Esophagus muscularis mucosa (tissue), 3 donors: ENCODE results near the gene SH3RF3.

Experiments
- CTCF ChIP-seq, 3 experiments: fragments of 200-600 bp in 2 of 3; fragments of 450-650 bp in 1 of 3; sonication (generic) in 2 of 3; IDR thresholded peaks; one replicate each; pipeline ENCODE4 v1.5.1; 2017 to 2019; ENCODE audit warnings: antibody characterized with exemption in 3 of 3, mild to moderate bottlenecking in 2 of 3, moderate library complexity in 1 of 3
- POLR2A ChIP-seq: fragments of 450-650 bp; IDR thresholded peaks from one replicate; pipeline ENCODE4 v1.6.1; 2017; ENCODE audit warnings: antibody characterized with exemption, moderate library complexity, mild to moderate bottlenecking, low read depth

GRCh38 chr2:109473616-109474318, 344.8 kb downstream of the SH3RF3 start:
- TF ChIP-seq CTCF (IDR thresholded peaks at IDR 0.05) (no peak), POLR2A (no peak)
